ENCODE results near the gene PAPSS1. TPM values are rescaled to one million over a fixed set of nuclear protein-coding genes. Genes with fewer than 3 reads are reported as not detected.

PAPSS1 gene
- total RNA-seq, 4 donors from 2014 or later, result 30.8 to 54.1 (median 36.0) TPM

DNA sequence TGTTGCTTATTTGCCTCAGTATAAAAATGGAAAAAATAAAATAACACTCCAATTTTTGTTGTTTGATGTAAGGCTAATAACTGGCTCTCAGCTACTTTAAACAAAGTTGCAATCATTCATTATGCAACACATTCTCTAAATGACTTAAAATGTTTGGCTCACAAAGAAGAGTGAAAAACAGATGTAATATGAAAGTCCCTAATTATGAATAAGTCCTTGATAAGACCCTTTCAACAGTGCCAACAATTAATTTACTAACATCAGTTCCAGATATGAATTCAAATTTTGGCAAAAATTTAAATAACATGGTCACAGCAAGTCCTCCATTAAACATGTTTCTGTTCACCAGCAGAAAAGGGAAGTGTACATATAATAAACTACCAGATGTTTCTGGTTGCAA is 69.8 kb downstream of the PAPSS1 start:
- DNase-seq, result no peak
- Histone ChIP-seq H3K27me3 (no peaks in the 10 kb centered on the region), H3K27ac (no peak overlapping the region), H3K9me3 (no peaks in the 10 kb centered on the region), H3K36me3 (peaks cover 0 to 57% (median 0%) of the 10 kb centered on the region in 3 donors), H3K4me1 (no peaks in the 10 kb centered on the region), H3K4me3 (no peak overlapping the region)
- TF ChIP-seq, protein P1, sequence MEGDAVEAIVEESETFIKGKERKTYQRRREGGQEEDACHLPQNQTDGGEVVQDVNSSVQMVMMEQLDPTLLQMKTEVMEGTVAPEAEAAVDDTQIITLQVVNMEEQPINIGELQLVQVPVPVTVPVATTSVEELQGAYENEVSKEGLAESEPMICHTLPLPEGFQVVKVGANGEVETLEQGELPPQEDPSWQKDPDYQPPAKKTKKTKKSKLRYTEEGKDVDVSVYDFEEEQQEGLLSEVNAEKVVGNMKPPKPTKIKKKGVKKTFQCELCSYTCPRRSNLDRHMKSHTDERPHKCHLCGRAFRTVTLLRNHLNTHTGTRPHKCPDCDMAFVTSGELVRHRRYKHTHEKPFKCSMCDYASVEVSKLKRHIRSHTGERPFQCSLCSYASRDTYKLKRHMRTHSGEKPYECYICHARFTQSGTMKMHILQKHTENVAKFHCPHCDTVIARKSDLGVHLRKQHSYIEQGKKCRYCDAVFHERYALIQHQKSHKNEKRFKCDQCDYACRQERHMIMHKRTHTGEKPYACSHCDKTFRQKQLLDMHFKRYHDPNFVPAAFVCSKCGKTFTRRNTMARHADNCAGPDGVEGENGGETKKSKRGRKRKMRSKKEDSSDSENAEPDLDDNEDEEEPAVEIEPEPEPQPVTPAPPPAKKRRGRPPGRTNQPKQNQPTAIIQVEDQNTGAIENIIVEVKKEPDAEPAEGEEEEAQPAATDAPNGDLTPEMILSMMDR (IDR thresholded peaks at IDR 0.05), result no peak
- no peak for TF ChIP-seq POLR2A (IDR thresholded peaks at IDR 0.05)
- intact Hi-C loops (cut with DNase I), result no loop called here

GRCh38 chr4:107648178-107648991 is 71.6 kb downstream of the PAPSS1 start:
- TF ChIP-seq, protein P1 (IDR thresholded peaks at IDR 0.05), result no peak
- no peak for TF ChIP-seq POLR2A (IDR thresholded peaks at IDR 0.05)
- 81 to 89% methylated on average over 8 of the region's 8 CpGs for WGBS, 2 donors
- Histone ChIP-seq H3K9me3 (no peaks in the 10 kb centered on the region), H3K4me3 (no peak overlapping the region), H3K4me1 (no peaks in the 10 kb centered on the region), H3K27ac (no peak overlapping the region), H3K36me3 (peaks cover 0 to 57% (median 6%) of the 10 kb centered on the region in 3 donors), H3K27me3 (no peaks in the 10 kb centered on the region)
- intact Hi-C loops (cut with DNase I), result no loop called here
- no peak for DNase-seq

DNA sequence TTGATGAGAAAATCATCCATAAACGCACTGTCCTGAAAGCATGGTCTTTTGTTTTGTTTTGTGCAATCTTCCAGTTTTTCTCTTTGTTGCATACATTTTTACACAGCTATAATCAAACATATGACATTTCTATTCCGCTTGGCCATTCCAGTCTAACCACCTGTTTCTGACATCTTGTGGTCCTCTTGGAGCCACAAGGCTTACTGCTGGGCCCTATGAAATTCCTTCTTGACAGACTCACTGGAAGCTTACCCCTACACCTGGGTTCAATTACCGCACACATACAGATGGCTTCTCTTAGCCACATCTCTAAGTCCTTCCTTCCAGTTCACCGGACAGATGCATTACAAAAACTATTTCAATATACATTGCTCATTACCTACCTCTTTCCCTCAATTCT is 72.4 kb downstream of the PAPSS1 start:
- WGBS, 2 donors, result 89 to 95% methylated on average over 4 of the region's 4 CpGs
- H3K36me3 ChIP-seq, result peaks cover 0 to 57% (median 6%) of the 10 kb centered on the region in 3 donors
- no peaks in the 10 kb centered on the region for H3K4me1 ChIP-seq
- no peaks in the 10 kb centered on the region for H3K9me3 ChIP-seq
- H3K27me3 ChIP-seq, result no peaks in the 10 kb centered on the region
- H3K27ac ChIP-seq, result no peak overlapping the region
- intact Hi-C loops (cut with DNase I), result no loop called here
- DNase-seq, result no peak
- TF ChIP-seq, protein P1 (IDR thresholded peaks at IDR 0.05), result no peak
- no peak overlapping the region for H3K4me3 ChIP-seq

DNA sequence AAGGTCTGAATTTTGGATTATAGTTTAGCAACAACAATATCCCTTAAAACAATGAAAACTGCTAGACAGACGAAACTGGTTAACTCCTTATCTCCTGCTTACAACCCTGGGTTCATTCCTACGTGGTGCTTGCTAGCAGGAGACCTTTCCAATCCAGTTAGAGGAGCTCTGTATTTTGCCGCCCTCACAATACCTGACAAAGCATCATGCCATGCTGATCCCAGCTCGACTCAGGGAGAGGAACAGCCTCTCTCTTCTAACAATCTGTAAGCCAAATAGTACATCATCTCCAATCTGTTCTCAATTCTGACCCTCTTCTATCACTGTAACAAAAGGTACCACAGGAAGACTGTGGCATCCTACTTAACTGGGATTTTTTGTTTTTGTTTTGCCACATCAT is 74.4 kb downstream of the PAPSS1 start:
- no peak overlapping the region for H3K4me3 ChIP-seq
- H3K4me1 ChIP-seq, result peaks cover 0 to 12% (median 3%) of the 10 kb centered on the region in 3 donors
- WGBS, 2 donors, result 90 to 95% methylated on average over 4 of the region's 4 CpGs
- H3K27ac ChIP-seq, result no peak overlapping the region
- H3K27me3 ChIP-seq, result no peaks in the 10 kb centered on the region
- no peaks in the 10 kb centered on the region for H3K9me3 ChIP-seq
- TF ChIP-seq POLR2A (IDR thresholded peaks at IDR 0.05), result no peak
- TF ChIP-seq, protein P1 (IDR thresholded peaks at IDR 0.05), result no peak
- peaks cover 0 to 38% (median 6%) of the 10 kb centered on the region in 3 donors for H3K36me3 ChIP-seq
- intact Hi-C loops (cut with DNase I), result no loop called here
- no peak for DNase-seq

DNA sequence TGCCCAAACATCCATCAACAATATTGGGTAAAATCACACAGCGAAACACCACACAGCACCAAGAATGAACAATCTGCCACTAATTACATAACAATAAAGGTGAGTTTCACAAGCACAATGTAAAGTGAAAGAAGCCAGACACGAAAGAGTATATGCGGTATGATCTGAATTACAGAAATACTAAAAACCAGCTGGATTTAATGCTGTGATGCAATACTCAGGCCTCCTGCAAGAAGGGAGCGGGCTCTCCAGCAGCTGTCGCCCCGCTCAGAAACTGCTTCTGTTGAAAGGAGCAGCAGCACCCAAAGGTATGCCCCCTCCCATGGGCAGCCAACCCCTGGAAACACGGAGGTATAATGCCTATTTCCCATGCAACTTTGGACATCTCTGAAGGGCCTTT is 77.0 kb downstream of the PAPSS1 start:
- intact Hi-C loops (cut with DNase I), result no loop called here
- no peak overlapping the region for H3K27ac ChIP-seq
- 87 to 89% methylated on average over 7 of the region's 7 CpGs for WGBS, 2 donors
- no peak overlapping the region for H3K4me3 ChIP-seq
- H3K9me3 ChIP-seq, result no peaks in the 10 kb centered on the region
- H3K27me3 ChIP-seq, result no peaks in the 10 kb centered on the region
- peaks cover 0 to 30% (median 6%) of the 10 kb centered on the region in 3 donors for H3K36me3 ChIP-seq
- peaks cover 0 to 15% (median 3%) of the 10 kb centered on the region in 3 donors for H3K4me1 ChIP-seq
- TF ChIP-seq, protein P1 (IDR thresholded peaks at IDR 0.05), result no peak
- no peak for TF ChIP-seq POLR2A (IDR thresholded peaks at IDR 0.05)
- no peak for DNase-seq

Data from esophagus squamous epithelium (tissue), 5 donors.